Small intestine (tissue), 7 donors: ENCODE results near the gene ADAMTS6. TPM values are rescaled to one million over a fixed set of nuclear protein-coding genes. Genes with fewer than 3 reads are reported as not detected.

Experiments
- DNase-seq, 2 donors: peaks; one replicate each; pipeline versions ENCODE4 v3.0.0 to v3.0.0-alpha.2; 2013
- FAIRE-seq: peaks from 2 replicates; lab custom pipeline; 2012; peaks lifted over from hg19 to GRCh38; lab: Jason Lieb, UNC
- H3K27ac ChIP-seq, 3 donors: one replicate each; pipeline ENCODE4 v1.5.1; 2013; ENCODE audit warnings: low read length in 2 of 3, mild to moderate bottlenecking in 2 of 3, control low read depth in 1 of 3, inconsistent platforms in 1 of 3, low read depth in 1 of 3, moderate library complexity in 1 of 3
- H3K27me3 ChIP-seq, 3 donors: one replicate each; pipeline ENCODE4 v1.6.1; 2013; ENCODE audit warnings: low read length in 3 of 3, inconsistent platforms in 1 of 3; ENCODE audit not compliant: control insufficient read depth in 3 of 3, insufficient read depth in 3 of 3
- H3K36me3 ChIP-seq, 3 donors: one replicate each; pipeline ENCODE4 v1.6.1; 2013; ENCODE audit warnings: low read length in 3 of 3, inconsistent platforms in 1 of 3, low read depth in 1 of 3, mild to moderate bottlenecking in 1 of 3, moderate library complexity in 1 of 3; ENCODE audit not compliant: control insufficient read depth in 3 of 3, insufficient read depth in 2 of 3
- H3K4me1 ChIP-seq, 3 donors: one replicate each; pipeline ENCODE4 v1.6.1; 2013; ENCODE audit warnings: low read length in 2 of 3, inconsistent platforms in 1 of 3, low read depth in 1 of 3, mild to moderate bottlenecking in 1 of 3, moderate library complexity in 1 of 3; ENCODE audit not compliant: control insufficient read depth in 3 of 3, insufficient read depth in 2 of 3
- H3K4me3 ChIP-seq, 3 donors: one replicate each; pipeline ENCODE4 v1.5.1; 2013; ENCODE audit warnings: low read length in 3 of 3, control low read depth in 1 of 3, inconsistent platforms in 1 of 3, low read depth in 1 of 3, mild to moderate bottlenecking in 1 of 3, moderate library complexity in 1 of 3
- H3K9me3 ChIP-seq, 2 donors: one replicate each; pipeline ENCODE4 v1.6.1; 2013; ENCODE audit warnings: low read depth in 1 of 2, low read length in 1 of 2; ENCODE audit not compliant: control insufficient read depth in 2 of 2, insufficient read depth in 1 of 2
- WGBS, 3 donors: extraction: QIAGEN DNeasy Blood & Tissue Kit; methylation state at CpG; one replicate each; pipeline ENCODE4 v1.1.7; 2013; 5-methylcytosine and 5-hydroxymethylcytosine counted together
- polyA plus RNA-seq, 4 donors: library from polyadenylated mRNA; stranded (reverse) in 3 of 4; unstranded in 1 of 4; fragments of 200-250 nt in 3 of 4; fragments of 120-200 nt in 1 of 4; gene quantifications; one replicate each; pipeline versions ENCODE4 v1.2.1 to v1.2.3, GENCODE V29; 2013
- donor health status: healthy with polysubstance abuse.
- donor health status: control.
- donor health status: control.
- donor health status: Bipolar disorder and iron deficiency.
- donor health status: healthy.

The ADAMTS6 gene
- polyA plus RNA-seq, 4 donors, result 0.28 to 1.5 TPM; not detected in 2

DNA sequence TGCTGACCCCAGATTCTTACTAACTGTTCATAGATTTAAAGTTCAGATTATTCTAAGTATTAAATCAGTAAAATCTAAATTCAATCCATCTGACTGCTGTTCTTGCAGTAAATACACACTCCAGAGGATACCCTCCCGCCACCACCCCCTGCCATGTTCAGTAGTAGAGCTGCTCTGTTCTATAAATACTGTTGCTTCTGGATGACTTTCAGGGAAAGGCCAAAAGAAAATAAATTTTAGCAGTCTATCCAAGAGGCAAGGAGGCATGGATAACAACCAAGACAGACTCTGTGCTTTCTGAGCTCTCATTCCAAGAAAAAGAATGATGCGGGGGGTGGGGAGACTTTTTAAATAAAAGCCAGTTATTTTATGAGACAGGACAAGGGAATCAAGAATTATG lies 115.1 kb downstream of the ADAMTS6 start:
- Histone ChIP-seq H3K27ac (no peak overlapping the region), H3K9me3 (no peaks in the 10 kb centered on the region), H3K4me1 (no peaks in the 10 kb centered on the region), H3K36me3 (no peaks in the 10 kb centered on the region), H3K4me3 (no peak overlapping the region), H3K27me3 (no peaks in the 10 kb centered on the region)
- no peak for FAIRE-seq
- WGBS, 3 donors, result 74 to 90% (median 83%) methylated on average over 2 of the region's 2 CpGs
- no peak for DNase-seq

DNA sequence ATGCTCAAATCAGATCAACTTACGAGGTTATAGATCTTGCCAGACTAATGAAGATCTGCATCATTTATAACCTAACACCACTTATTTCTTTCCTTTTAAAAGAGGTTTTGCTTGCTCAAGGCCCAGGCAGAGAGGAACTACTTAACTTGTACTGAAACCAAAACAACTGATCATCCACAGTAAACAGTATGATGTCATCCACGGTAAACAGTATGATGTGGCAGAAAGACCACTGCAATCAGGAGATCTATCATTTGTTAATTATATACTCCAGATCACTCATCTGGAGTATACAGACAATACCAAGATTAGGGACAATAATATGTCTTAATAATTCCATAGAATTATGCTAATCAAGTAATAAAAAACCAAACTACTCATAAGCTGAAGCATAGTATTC lies 116.8 kb downstream of the ADAMTS6 start:
- H3K36me3 ChIP-seq, result no peaks in the 10 kb centered on the region
- peak overlapping the region in 1 of 3 donors; percentile 49 for H3K27ac ChIP-seq
- H3K9me3 ChIP-seq, result no peaks in the 10 kb centered on the region
- FAIRE-seq (no peak), DNase-seq (no peak)
- H3K27me3 ChIP-seq, result no peaks in the 10 kb centered on the region
- no peaks in the 10 kb centered on the region for H3K4me1 ChIP-seq
- WGBS, 3 donors, result 70 to 86% (median 81%) methylated on average over 2 of the region's 2 CpGs
- H3K4me3 ChIP-seq, result no peak overlapping the region

DNA sequence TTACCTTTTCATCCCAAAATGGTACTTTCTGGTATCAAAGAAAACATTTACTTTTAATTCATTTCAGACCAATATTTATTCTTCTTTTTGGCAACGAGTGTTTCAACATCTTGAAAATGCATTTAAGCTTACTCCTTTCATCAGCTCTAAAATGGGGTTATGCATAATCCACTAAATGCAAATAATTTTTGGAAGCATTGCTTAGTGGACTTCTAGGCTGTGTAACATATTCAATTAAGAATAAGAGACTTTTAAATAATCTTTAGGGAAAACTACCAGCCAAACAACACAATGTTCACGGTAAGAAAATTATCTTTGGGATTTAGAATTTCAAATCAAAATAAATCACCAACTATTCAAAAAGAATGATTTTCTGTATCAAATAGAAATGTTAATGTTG lies 118.2 kb downstream of the ADAMTS6 start:
- H3K36me3 ChIP-seq, result no peaks in the 10 kb centered on the region
- DNase-seq (no peak), FAIRE-seq (peak; percentile 5)
- H3K27ac ChIP-seq, result no peak overlapping the region
- no peak overlapping the region for H3K4me3 ChIP-seq
- WGBS, 3 donors, result 62 to 66% (median 66%) methylated on average over 2 of the region's 2 CpGs
- no peaks in the 10 kb centered on the region for H3K4me1 ChIP-seq
- no peaks in the 10 kb centered on the region for H3K9me3 ChIP-seq
- H3K27me3 ChIP-seq, result no peaks in the 10 kb centered on the region

DNA sequence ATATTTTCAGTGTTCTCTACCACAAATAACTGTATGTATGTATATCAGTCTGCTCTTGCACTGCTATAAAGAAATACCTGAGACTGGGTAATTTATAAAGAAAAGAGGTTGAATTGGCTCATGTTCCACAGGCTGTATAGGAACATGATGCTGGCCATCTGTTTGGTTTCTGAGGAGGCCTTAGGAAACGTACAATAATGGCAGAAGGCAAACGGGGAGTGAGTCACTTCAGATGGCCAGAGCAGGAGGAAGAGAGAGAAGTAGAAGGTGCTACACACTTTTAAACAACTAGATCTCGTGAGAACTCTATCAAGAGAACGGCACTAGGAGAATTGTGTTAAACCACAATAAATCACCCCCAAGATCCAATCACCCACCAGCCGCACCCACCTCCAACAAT lies 121.7 kb downstream of the ADAMTS6 start:
- 74 to 82% (median 78%) methylated on average over 5 of the region's 5 CpGs for WGBS, 3 donors
- H3K27ac ChIP-seq, result no peak overlapping the region
- no peaks in the 10 kb centered on the region for H3K27me3 ChIP-seq
- DNase-seq (no peak), FAIRE-seq (no peak)
- no peak overlapping the region for H3K4me3 ChIP-seq
- H3K9me3 ChIP-seq, result no peaks in the 10 kb centered on the region
- H3K36me3 ChIP-seq, result no peaks in the 10 kb centered on the region
- H3K4me1 ChIP-seq, result no peaks in the 10 kb centered on the region

DNA sequence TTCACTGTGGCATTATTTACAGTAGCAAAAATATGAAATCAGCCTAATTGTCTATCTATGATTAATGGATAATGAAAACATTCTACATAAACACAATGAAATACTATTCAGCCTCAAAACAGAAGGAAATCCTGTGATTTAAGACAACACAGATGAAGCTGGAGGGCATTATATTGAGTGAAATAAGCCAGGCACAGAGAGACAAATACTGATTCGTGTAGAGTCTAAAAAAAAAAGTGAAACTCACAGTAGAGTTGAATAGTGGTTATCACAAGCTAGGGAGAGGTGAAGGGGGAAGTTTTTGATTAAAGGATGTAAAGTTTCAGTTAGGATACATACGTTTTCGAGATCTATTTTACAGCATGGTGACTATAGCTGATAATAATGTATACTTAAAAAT lies 122.2 kb downstream of the ADAMTS6 start:
- Histone ChIP-seq H3K27ac (no peak overlapping the region), H3K4me3 (no peak overlapping the region), H3K9me3 (no peaks in the 10 kb centered on the region), H3K27me3 (no peaks in the 10 kb centered on the region), H3K36me3 (no peaks in the 10 kb centered on the region), H3K4me1 (no peaks in the 10 kb centered on the region)
- DNase-seq (no peak), FAIRE-seq (no peak)
- WGBS, 3 donors, result 59 to 70% (median 60%) methylated on average over 3 of the region's 3 CpGs

DNA sequence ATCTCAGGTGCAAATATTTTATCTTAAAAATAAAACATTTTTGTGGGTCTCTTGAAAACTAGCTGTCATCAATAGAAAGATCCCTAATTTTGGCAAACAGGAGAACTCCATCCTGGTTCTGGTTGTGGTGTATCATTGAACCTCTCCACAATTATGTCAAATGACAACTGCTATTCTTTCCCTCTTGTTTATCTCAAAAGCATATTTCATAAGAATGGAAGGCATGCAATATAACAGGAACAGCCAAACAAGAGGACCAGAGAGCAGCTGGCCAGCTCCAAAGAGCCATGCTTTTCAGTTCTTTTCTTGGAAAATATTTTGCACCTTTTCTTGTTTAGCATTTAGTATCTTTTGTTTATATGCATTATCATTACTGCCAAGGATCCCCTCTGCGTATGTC lies 125.4 kb downstream of the ADAMTS6 start:
- no peaks in the 10 kb centered on the region for H3K27me3 ChIP-seq
- FAIRE-seq (no peak), DNase-seq (no peak)
- no peak overlapping the region for H3K27ac ChIP-seq
- no peak overlapping the region for H3K4me3 ChIP-seq
- no peaks in the 10 kb centered on the region for H3K9me3 ChIP-seq
- no peaks in the 10 kb centered on the region for H3K4me1 ChIP-seq
- no peaks in the 10 kb centered on the region for H3K36me3 ChIP-seq
- WGBS, 3 donors, result 59 to 91% (median 87%) methylated on average over 1 of the region's 1 CpG

DNA sequence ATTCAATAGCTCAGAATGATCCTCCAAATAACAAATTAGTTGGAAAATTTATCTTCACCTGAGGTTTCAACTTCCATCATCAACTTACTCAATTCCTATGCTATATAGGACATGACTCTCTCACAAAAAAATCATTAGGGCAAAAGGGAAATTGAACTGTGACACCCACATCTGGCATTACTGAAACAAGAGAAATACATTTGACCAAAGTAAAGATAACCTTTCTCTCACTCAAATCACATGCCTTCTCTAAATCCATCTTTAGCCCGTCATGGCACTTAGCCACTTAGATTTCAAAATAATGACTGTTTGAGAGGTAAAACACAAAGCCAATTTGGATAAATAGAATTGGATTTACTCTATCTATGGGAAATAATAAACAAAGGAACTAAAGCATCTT lies 126.4 kb downstream of the ADAMTS6 start:
- H3K4me1 ChIP-seq, result no peaks in the 10 kb centered on the region
- no peak for DNase-seq
- no peaks in the 10 kb centered on the region for H3K36me3 ChIP-seq
- no peaks in the 10 kb centered on the region for H3K27me3 ChIP-seq
- no peak overlapping the region for H3K4me3 ChIP-seq
- WGBS, 3 donors, result 68 to 90% (median 79%) methylated on average over 1 of the region's 1 CpG
- no peak for FAIRE-seq
- H3K27ac ChIP-seq, result no peak overlapping the region
- no peaks in the 10 kb centered on the region for H3K9me3 ChIP-seq

DNA sequence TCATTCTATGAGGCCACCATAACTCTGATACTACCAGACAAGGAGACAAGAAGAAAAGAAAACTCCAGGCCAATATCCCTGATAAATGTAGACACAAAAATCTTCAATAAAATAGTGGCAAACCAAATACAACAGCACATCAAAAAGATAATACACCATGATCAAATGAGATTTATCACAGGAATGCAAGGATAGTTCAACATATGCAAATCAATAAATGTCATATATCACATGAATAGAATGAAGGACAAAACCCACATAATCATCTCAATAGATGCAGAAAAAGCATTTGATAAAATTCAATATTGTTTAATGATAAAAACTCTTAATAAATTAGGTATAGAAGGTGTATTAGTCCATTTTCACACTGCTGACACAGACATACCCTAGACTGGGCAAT lies 139.9 kb downstream of the ADAMTS6 start:
- no peaks in the 10 kb centered on the region for H3K27me3 ChIP-seq
- no peak for FAIRE-seq
- no peaks in the 10 kb centered on the region for H3K4me1 ChIP-seq
- H3K36me3 ChIP-seq, result no peaks in the 10 kb centered on the region
- H3K4me3 ChIP-seq, result no peak overlapping the region
- H3K27ac ChIP-seq, result no peak overlapping the region
- peaks cover 3 to 11% of the 10 kb centered on the region in 2 donors for H3K9me3 ChIP-seq
- DNase-seq, result no peak

DNA sequence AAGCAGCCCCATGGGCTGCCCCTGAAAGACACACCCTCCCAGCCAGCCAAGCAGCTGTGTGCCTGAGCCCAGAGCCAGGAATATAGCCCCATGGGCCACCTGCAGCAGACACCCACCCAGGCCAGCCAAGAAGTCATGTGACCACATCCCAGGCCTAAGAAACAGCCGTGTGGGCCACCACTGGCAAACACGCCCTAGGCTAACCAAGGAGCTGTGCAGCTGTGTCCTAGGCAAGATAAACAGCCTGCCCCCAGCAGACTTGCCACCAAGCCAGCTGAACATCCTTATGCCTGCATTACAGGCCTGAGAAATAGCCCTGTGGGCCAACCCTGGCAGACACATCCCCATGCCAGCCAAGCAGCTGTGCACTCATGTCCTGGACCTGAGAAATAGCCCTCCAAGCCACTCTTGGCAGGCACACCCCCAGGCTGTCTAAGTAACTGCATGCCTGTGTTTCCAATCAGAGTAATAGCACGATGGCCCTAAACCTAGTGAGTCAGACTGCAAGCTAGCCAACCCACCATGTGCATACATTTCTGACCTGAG lies 143.0 kb downstream of the ADAMTS6 start:
- Histone ChIP-seq H3K9me3 (peaks cover 3 to 11% of the 10 kb centered on the region in 2 donors), H3K36me3 (no peaks in the 10 kb centered on the region), H3K27ac (no peak overlapping the region), H3K27me3 (no peaks in the 10 kb centered on the region), H3K4me3 (no peak overlapping the region), H3K4me1 (no peaks in the 10 kb centered on the region)
- DNase-seq, result no peak
- FAIRE-seq, result no peak
- WGBS, 3 donors, result 83 to 86% (median 84%) methylated on average over 3 of the region's 3 CpGs
